Astrocyte of the hippocampus (primary cell): ENCODE results near the gene TEP1.
"Not testable (repeated sequence)": the region's sequence is repeated elsewhere in the genome, so short reads cannot be mapped to it uniquely, and the experiment has no call there.

ENCODE experiments used
- DNase-seq: peaks from one replicate; pipeline ENCODE4 v3.0.0; 2011; ENCODE audit warnings: low read depth, low spot score

Gene TEP1

GRCh38 chr14:20412876-20413743, at the start of gene TEP1:
Gene TEP1, minus strand, starts transcription at chr14:20413501. Its CDS starts 5,062 bp downstream, at chr14:20408439.
- DNase-seq = peak; percentile 94

- DNase-seq = peak; percentile 100
Observed at GRCh38 chr14:20461225-20462141, 48.2 kb upstream of the TEP1 start, which contains the start of gene PIP4P1. Gene PIP4P1, minus strand, starts transcription at chr14:20461434. Its CDS starts 109 bp downstream, at chr14:20461325.

- no peak for DNase-seq
Observed at GRCh38 chr14:20460458-20461224, 47.3 kb upstream of the TEP1 start.

- DNase-seq = no peak
Observed at GRCh38 chr14:20458031-20458789, 44.9 kb upstream of the TEP1 start.

- no peak for DNase-seq
Observed at GRCh38 chr14:20456971-20457370, 43.7 kb upstream of the TEP1 start.

- peak; percentile 61 for DNase-seq
Observed at GRCh38 chr14:20455355-20456300, 42.3 kb upstream of the TEP1 start.

GRCh38 chr14:20454516-20455354, 41.4 kb upstream of the TEP1 start, which contains the start of the genes APEX1 and OSGEP:
Gene APEX1, plus strand, starts transcription at chr14:20455226. Its CDS starts 420 bp downstream, at chr14:20455646.
Gene OSGEP, minus strand, starts transcription at chr14:20454812. Its CDS starts 129 bp downstream, at chr14:20454683.
- DNase-seq = peak; percentile 99

- DNase-seq = not testable (repeated sequence)
Observed at GRCh38 chr14:20452831-20453230, 39.5 kb upstream of the TEP1 start.

- DNase-seq = no peak
Observed at GRCh38 chr14:20446889-20447288, 33.6 kb upstream of the TEP1 start.

- DNase-seq = not testable (repeated sequence)
Observed at GRCh38 chr14:20443650-20444049, 30.3 kb upstream of the TEP1 start.

GRCh38 chr14:20441461-20441860, 28.2 kb upstream of the TEP1 start:
- DNase-seq = no peak

- no peak for DNase-seq
Observed at GRCh38 chr14:20440882-20441281, 27.6 kb upstream of the TEP1 start.

- no peak for DNase-seq
Observed at GRCh38 chr14:20440465-20440864, 27.2 kb upstream of the TEP1 start.

GRCh38 chr14:20438664-20439063, 25.4 kb upstream of the TEP1 start:
- no peak for DNase-seq

- peak; percentile 19 for DNase-seq
Observed at GRCh38 chr14:20436363-20436755, 23.1 kb upstream of the TEP1 start.

GRCh38 chr14:20435582-20436362, 22.5 kb upstream of the TEP1 start, which contains the start of gene KLHL33:
Gene KLHL33, minus strand, starts transcription at chr14:20436166. Its CDS starts 355 bp downstream, at chr14:20435811.
- DNase-seq = no peak
